ENCODE results near the gene ZKSCAN2.
A peak's percentile ranks its signal among the peaks of the same experiment; 100 is the strongest.

The ZKSCAN2 gene

GRCh38 chr16:25217112-25217511, 40.5 kb downstream of the ZKSCAN2 start:
- no peak for TF ChIP-seq CTCF (IDR thresholded peaks at IDR 0.05; ENCODE audit: control insufficient read depth, insufficient read depth, low read depth, low read length, missing control alignments)
- no peak overlapping the region for H3K4me3 ChIP-seq (ENCODE audit: control insufficient read depth, low read depth, low read length)
- no peak for DNase-seq (ENCODE audit: low read depth)

GRCh38 chr16:25213709-25214397, 43.8 kb downstream of the ZKSCAN2 start:
- H3K4me3 ChIP-seq (ENCODE audit: control insufficient read depth, low read depth, low read length): no peak overlapping the region
- DNase-seq (ENCODE audit: low read depth): no peak
- no peak for TF ChIP-seq CTCF (IDR thresholded peaks at IDR 0.05; ENCODE audit: control insufficient read depth, insufficient read depth, low read depth, low read length, missing control alignments)

GRCh38 chr16:25212636-25213035, 45.0 kb downstream of the ZKSCAN2 start:
- H3K4me3 ChIP-seq (ENCODE audit: control insufficient read depth, low read depth, low read length): no peak overlapping the region
- TF ChIP-seq CTCF (IDR thresholded peaks at IDR 0.05; ENCODE audit: control insufficient read depth, insufficient read depth, low read depth, low read length, missing control alignments): no peak

GRCh38 chr16:25210758-25211157, 46.9 kb downstream of the ZKSCAN2 start:
- no peak for TF ChIP-seq CTCF (IDR thresholded peaks at IDR 0.05; ENCODE audit: control insufficient read depth, insufficient read depth, low read depth, low read length, missing control alignments)
- no peak overlapping the region for H3K4me3 ChIP-seq (ENCODE audit: control insufficient read depth, low read depth, low read length)
- peak; percentile 14 for DNase-seq (ENCODE audit: low read depth)

More at GRCh38 chr16:25212636-25213035, 45.0 kb downstream of the ZKSCAN2 start:
- DNase-seq (ENCODE audit: low read depth): no peak

- DNase-seq (ENCODE audit: low read depth): no peak
- no peak for TF ChIP-seq CTCF (IDR thresholded peaks at IDR 0.05; ENCODE audit: control insufficient read depth, insufficient read depth, low read depth, low read length, missing control alignments)
- no peak overlapping the region for H3K4me3 ChIP-seq (ENCODE audit: control insufficient read depth, low read depth, low read length)
Observed at GRCh38 chr16:25199457-25199856, 58.2 kb downstream of the ZKSCAN2 start.

GRCh38 chr16:25198021-25198420, 59.6 kb downstream of the ZKSCAN2 start:
- H3K4me3 ChIP-seq (ENCODE audit: control insufficient read depth, low read depth, low read length): no peak overlapping the region
- TF ChIP-seq CTCF (IDR thresholded peaks at IDR 0.05; ENCODE audit: control insufficient read depth, insufficient read depth, low read depth, low read length, missing control alignments): no peak
- no peak for DNase-seq (ENCODE audit: low read depth)

All from AG09309 (cell line).